Measurements from ENCODE around the gene TSPAN1. TPM values are rescaled to one million over a fixed set of nuclear protein-coding genes. Genes with fewer than 3 reads are reported as not detected.

The TSPAN1 gene
- total and polyA plus RNA-seq, 2 experiments from 2014 or later = not detected

GRCh38 chr1:46131712-46132528 lies 43.0 kb upstream of the TSPAN1 start:
- Histone ChIP-seq H3K36me3 (no peaks in the 10 kb centered on the region), H3K4me3 (peak overlapping the region; percentile 94), H3K27me3 (no peaks in the 10 kb centered on the region), H3K27ac (peak overlapping the region; percentile 100), H3K9me3 (ENCODE audit: low read depth) (no peaks in the 10 kb centered on the region), H3K4me1 (ENCODE audit: low read depth) (peaks cover 19% of the 10 kb centered on the region)
- DNase-seq (ENCODE audit: low read depth in 1 of 2, low spot score in 1 of 2) = peak in 1 of 2 donors; percentile 25
- TF ChIP-seq CTCF (IDR thresholded peaks at IDR 0.05; ENCODE audit: low read depth, low read length) = no peak

- Histone ChIP-seq H3K4me1 (ENCODE audit: low read depth) (peaks cover 19% of the 10 kb centered on the region), H3K27ac (peak within 1 kb of the TSS; percentile 100), H3K27me3 (no peaks in the 10 kb centered on the region), H3K4me3 (peak within 1 kb of the TSS; percentile 94), H3K9me3 (ENCODE audit: low read depth) (no peaks in the 10 kb centered on the region), H3K36me3 (no peaks in the 10 kb centered on the region)
- no peak for TF ChIP-seq CTCF (IDR thresholded peaks at IDR 0.05; ENCODE audit: low read depth, low read length)
- DNase-seq (ENCODE audit: low read depth in 1 of 2, low spot score in 1 of 2) = peak; percentile 99 to 100
Measured at GRCh38 chr1:46132529-46133180, 42.2 kb upstream of the TSPAN1 start, which contains the start of gene PIK3R3. TSS of gene PIK3R3 (minus strand) at chr1:46132629. CDS start at chr1:46131952, 677 bp downstream.

GRCh38 chr1:46133181-46133658 lies 41.7 kb upstream of the TSPAN1 start:
- Histone ChIP-seq H3K4me1 (ENCODE audit: low read depth) (peaks cover 19% of the 10 kb centered on the region), H3K4me3 (peak overlapping the region; percentile 94), H3K9me3 (ENCODE audit: low read depth) (no peaks in the 10 kb centered on the region), H3K27me3 (no peaks in the 10 kb centered on the region), H3K27ac (peak overlapping the region; percentile 100), H3K36me3 (no peaks in the 10 kb centered on the region)
- TF ChIP-seq CTCF (IDR thresholded peaks at IDR 0.05; ENCODE audit: low read depth, low read length) = no peak
- peak in 1 of 2 donors; percentile 77 for DNase-seq (ENCODE audit: low read depth in 1 of 2, low spot score in 1 of 2)

GRCh38 chr1:46133781-46134350 lies 41.0 kb upstream of the TSPAN1 start:
- Histone ChIP-seq H3K36me3 (no peaks in the 10 kb centered on the region), H3K4me3 (peak overlapping the region; percentile 94), H3K4me1 (ENCODE audit: low read depth) (peaks cover 19% of the 10 kb centered on the region), H3K9me3 (ENCODE audit: low read depth) (no peaks in the 10 kb centered on the region), H3K27ac (peak overlapping the region; percentile 100), H3K27me3 (no peaks in the 10 kb centered on the region)
- no peak for DNase-seq (ENCODE audit: low read depth in 1 of 2, low spot score in 1 of 2)
- TF ChIP-seq CTCF (IDR thresholded peaks at IDR 0.05; ENCODE audit: low read depth, low read length) = no peak

GRCh38 chr1:46134660-46135331 lies 40.1 kb upstream of the TSPAN1 start:
- no peaks in the 10 kb centered on the region for H3K36me3 ChIP-seq
- H3K27ac ChIP-seq = peak overlapping the region; percentile 0
- peaks cover 15% of the 10 kb centered on the region for H3K4me1 ChIP-seq (ENCODE audit: low read depth)
- TF ChIP-seq CTCF (IDR thresholded peaks at IDR 0.05; ENCODE audit: low read depth, low read length) = no peak
- no peaks in the 10 kb centered on the region for H3K27me3 ChIP-seq
- no peak overlapping the region for H3K4me3 ChIP-seq
- H3K9me3 ChIP-seq (ENCODE audit: low read depth) = no peaks in the 10 kb centered on the region
- peak in 1 of 2 donors; percentile 76 for DNase-seq (ENCODE audit: low read depth in 1 of 2, low spot score in 1 of 2)

Data from cardiac muscle cell (in vitro differentiated cells and primary cell).